ENCODE data around the gene CYP46A1. TPM values are rescaled to one million over a fixed set of nuclear protein-coding genes. Genes with fewer than 3 reads are reported as not detected.

Gene CYP46A1
- total and polyA plus RNA-seq, 2 experiments from 2014 or later, result 0.47 to 1.7 TPM

DNA sequence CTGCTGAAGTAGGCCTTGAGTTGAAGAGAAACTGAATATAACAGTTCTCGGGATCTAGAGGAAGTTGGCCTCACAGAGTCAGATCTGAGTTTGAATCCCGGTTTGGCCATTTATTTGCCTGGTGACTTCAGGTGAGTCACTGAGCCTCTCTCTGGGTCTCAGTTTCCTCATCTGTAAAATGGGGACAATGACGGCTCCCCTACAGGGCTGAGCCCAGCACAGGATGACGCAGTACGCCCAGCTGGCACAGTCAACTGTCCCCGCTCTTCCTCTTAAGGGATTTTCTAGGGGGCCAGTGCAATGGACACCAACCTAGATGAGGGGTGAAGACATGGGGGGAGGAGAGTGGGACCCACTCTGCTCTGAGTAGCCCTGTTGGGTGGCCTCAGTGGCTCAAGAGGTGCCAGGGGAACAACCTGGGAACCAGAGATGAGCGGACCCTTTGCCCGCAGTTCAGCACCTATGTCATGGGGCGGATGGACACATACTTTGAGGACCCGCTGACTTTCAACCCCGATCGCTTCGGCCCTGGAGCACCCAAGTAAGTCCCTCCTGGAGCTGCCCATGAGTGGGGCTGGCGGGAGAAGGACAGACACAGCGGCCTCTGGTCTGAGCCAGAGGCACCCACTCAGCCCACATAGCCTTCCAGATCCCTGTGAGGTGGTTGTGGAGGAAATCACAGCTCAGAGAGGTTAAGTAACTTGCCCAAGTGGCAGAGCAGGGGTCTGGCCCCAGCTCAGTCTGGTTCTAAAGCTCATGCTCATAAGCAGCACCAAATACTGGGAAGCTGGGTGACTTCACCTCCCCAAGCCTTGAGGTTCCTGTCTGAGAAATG is 41.1 kb downstream of the CYP46A1 start:
- H3K4me2 ChIP-seq, result no peak overlapping the region
- H3K36me3 ChIP-seq (replicated peaks; ENCODE audit: insufficient read depth, low read depth), result no peaks in the 10 kb centered on the region
- H3K79me2 ChIP-seq, result no peaks in the 10 kb centered on the region
- H3K9me3 ChIP-seq (ENCODE audit: low read depth), result no peaks in the 10 kb centered on the region
- H4K20me1 ChIP-seq (ENCODE audit: insufficient read depth, poor library complexity, severe bottlenecking), result no peaks in the 10 kb centered on the region
- no peaks in the 10 kb centered on the region for H3K27me3 ChIP-seq
- no peaks in the 10 kb centered on the region for H3K9me2 ChIP-seq (replicated peaks; ENCODE audit: insufficient read depth)
- TF ChIP-seq EZH2phosphoT487 (IDR thresholded peaks at IDR 0.05; ENCODE audit: low read depth, severe bottlenecking, unreplicated experiment) (no peak), EZH2 (IDR thresholded peaks at IDR 0.05; ENCODE audit: borderline replicate concordance) (no peak)
- TF ChIP-seq, protein P1, sequence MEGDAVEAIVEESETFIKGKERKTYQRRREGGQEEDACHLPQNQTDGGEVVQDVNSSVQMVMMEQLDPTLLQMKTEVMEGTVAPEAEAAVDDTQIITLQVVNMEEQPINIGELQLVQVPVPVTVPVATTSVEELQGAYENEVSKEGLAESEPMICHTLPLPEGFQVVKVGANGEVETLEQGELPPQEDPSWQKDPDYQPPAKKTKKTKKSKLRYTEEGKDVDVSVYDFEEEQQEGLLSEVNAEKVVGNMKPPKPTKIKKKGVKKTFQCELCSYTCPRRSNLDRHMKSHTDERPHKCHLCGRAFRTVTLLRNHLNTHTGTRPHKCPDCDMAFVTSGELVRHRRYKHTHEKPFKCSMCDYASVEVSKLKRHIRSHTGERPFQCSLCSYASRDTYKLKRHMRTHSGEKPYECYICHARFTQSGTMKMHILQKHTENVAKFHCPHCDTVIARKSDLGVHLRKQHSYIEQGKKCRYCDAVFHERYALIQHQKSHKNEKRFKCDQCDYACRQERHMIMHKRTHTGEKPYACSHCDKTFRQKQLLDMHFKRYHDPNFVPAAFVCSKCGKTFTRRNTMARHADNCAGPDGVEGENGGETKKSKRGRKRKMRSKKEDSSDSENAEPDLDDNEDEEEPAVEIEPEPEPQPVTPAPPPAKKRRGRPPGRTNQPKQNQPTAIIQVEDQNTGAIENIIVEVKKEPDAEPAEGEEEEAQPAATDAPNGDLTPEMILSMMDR (IDR thresholded peaks at IDR 0.05; ENCODE audit: poor library complexity), result no peak
- H2AFZ ChIP-seq, result no peak overlapping the region
- 97% methylated on average over 15 of the region's 15 CpGs for WGBS (ENCODE audit: low lambda C conversion rate, missing lambda C conversion rate)
- no peak overlapping the region for H3K4me3 ChIP-seq
- no peak for DNase-seq (ENCODE audit: low spot score)
- no peak overlapping the region for H3K27ac ChIP-seq
- no peaks in the 10 kb centered on the region for H3K4me1 ChIP-seq (ENCODE audit: insufficient read depth)

DNA sequence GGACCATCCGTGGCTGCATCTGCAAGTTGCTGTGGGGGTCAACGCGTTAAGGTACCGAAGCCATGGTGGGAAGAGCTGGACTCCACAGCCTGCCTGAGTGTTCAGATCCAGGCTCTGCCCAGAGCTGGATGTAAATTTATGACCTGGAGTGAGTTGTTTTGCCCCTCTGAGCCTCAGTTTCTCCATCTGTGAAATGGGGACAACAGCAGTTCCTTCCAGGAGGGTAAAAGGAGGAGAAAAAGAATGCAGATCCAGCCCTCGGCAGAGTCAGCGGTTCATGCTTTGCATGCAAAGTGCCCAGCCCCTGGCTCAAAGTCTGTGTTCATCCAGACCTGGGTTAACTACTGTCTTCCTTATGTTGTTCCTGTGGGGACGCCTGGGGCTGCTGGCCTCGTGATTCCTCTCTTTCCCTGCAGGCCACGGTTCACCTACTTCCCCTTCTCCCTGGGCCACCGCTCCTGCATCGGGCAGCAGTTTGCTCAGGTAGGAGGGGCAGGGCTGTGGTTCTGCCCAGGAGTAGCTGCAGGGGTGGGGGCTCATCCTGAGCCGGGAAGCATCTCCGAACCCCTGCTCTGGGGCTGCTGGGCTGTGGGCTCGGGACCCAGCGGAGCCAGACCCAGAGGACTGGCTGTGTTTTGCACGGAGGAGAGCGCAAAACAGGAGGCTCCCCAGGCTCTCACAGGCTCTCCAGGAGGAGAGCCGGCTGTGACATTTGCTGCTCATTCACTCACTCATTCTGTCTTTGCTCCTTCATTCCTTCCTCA is 41.9 kb downstream of the CYP46A1 start:
- Histone ChIP-seq H4K20me1 (ENCODE audit: insufficient read depth, poor library complexity, severe bottlenecking) (no peaks in the 10 kb centered on the region), H2AFZ (no peak overlapping the region), H3K4me3 (no peak overlapping the region), H3K36me3 (replicated peaks; ENCODE audit: insufficient read depth, low read depth) (no peaks in the 10 kb centered on the region), H3K4me1 (ENCODE audit: insufficient read depth) (peaks cover 4% of the 10 kb centered on the region), H3K9me3 (ENCODE audit: low read depth) (no peaks in the 10 kb centered on the region), H3K79me2 (no peaks in the 10 kb centered on the region), H3K9me2 (replicated peaks; ENCODE audit: insufficient read depth) (no peaks in the 10 kb centered on the region), H3K4me2 (no peak overlapping the region), H3K27me3 (no peaks in the 10 kb centered on the region), H3K27ac (no peak overlapping the region)
- TF ChIP-seq, protein P1 (IDR thresholded peaks at IDR 0.05; ENCODE audit: poor library complexity), result no peak
- no peak for TF ChIP-seq EZH2phosphoT487 (IDR thresholded peaks at IDR 0.05; ENCODE audit: low read depth, severe bottlenecking, unreplicated experiment)
- TF ChIP-seq EZH2 (IDR thresholded peaks at IDR 0.05; ENCODE audit: borderline replicate concordance), result no peak
- no peak for DNase-seq (ENCODE audit: low spot score)
- WGBS (ENCODE audit: low lambda C conversion rate, missing lambda C conversion rate), result 70% methylated on average over 18 of the region's 18 CpGs

DNA sequence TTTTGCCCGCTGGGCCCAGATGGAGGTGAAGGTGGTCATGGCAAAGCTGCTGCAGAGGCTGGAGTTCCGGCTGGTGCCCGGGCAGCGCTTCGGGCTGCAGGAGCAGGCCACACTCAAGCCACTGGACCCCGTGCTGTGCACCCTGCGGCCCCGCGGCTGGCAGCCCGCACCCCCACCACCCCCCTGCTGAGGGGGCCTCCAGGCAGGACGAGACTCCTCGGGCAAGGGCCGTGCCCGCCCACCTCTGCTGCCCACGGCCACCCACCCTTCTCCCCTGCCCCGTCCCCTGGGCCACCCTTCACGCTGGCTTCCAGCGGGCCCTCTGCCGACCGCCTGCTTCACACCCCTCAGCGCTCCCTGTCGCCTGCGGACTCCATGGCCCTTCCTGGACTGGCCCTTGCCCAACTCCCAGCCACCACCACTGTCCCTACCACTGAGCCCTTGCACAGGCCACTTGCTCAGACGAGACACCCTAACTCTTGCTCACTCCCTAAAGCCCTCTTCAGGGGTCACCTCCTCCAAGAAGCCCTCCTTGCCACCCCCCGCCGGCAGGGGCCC is 42.5 kb downstream of the CYP46A1 start:
- no peaks in the 10 kb centered on the region for H3K9me2 ChIP-seq (replicated peaks; ENCODE audit: insufficient read depth)
- no peaks in the 10 kb centered on the region for H3K27me3 ChIP-seq
- H3K79me2 ChIP-seq, result no peaks in the 10 kb centered on the region
- DNase-seq (ENCODE audit: low spot score), result no peak
- no peak for TF ChIP-seq EZH2phosphoT487 (IDR thresholded peaks at IDR 0.05; ENCODE audit: low read depth, severe bottlenecking, unreplicated experiment)
- H2AFZ ChIP-seq, result no peak overlapping the region
- H3K4me3 ChIP-seq, result no peak overlapping the region
- no peak overlapping the region for H3K4me2 ChIP-seq
- H3K27ac ChIP-seq, result no peak overlapping the region
- no peaks in the 10 kb centered on the region for H3K9me3 ChIP-seq (ENCODE audit: low read depth)
- no peaks in the 10 kb centered on the region for H3K36me3 ChIP-seq (replicated peaks; ENCODE audit: insufficient read depth, low read depth)
- H4K20me1 ChIP-seq (ENCODE audit: insufficient read depth, poor library complexity, severe bottlenecking), result no peaks in the 10 kb centered on the region
- H3K4me1 ChIP-seq (ENCODE audit: insufficient read depth), result peaks cover 11% of the 10 kb centered on the region
- WGBS (ENCODE audit: low lambda C conversion rate, missing lambda C conversion rate), result 95% methylated on average over 21 of the region's 26 CpGs

Data from hepatocyte (in vitro differentiated cells).